CD4-positive, alpha-beta T cell treated with Interleukin-21 for 1 hour (primary cell): Measurements from ENCODE around the gene CMTM1.
A peak's percentile ranks its signal among the peaks of the same experiment; 100 is the strongest.

Source experiments
- DNase-seq: peaks from one replicate; pipeline ENCODE4 v3.0.0-alpha.2; 2020

Gene CMTM1

GRCh38 chr16:66566051-66566901 lies at the start of gene CMTM1:
Gene CMTM1 (plus strand): TSS chr16:66566439. CDS start chr16:66566514, 75 bp downstream.
- DNase-seq, result no peak

GRCh38 chr16:66516509-66516807 lies 49.8 kb upstream of the CMTM1 start:
- no peak for DNase-seq

GRCh38 chr16:66516808-66517585 lies 49.2 kb upstream of the CMTM1 start:
- DNase-seq, result peak; percentile 87

GRCh38 chr16:66517586-66518263 lies 48.5 kb upstream of the CMTM1 start:
- DNase-seq, result no peak

- no peak for DNase-seq
These were observed 46.5 kb upstream of the CMTM1 start for GRCh38 chr16:66519482-66520373.

- DNase-seq, result no peak
These were observed 45.7 kb upstream of the CMTM1 start for GRCh38 chr16:66520406-66521170.

- no peak for DNase-seq
These were observed 45.0 kb upstream of the CMTM1 start for GRCh38 chr16:66521252-66521713.

- DNase-seq, result peak; percentile 83
These were observed 44.1 kb upstream of the CMTM1 start for GRCh38 chr16:66521951-66522771.

- DNase-seq, result no peak
These were observed 43.2 kb upstream of the CMTM1 start for GRCh38 chr16:66522816-66523590.

GRCh38 chr16:66523861-66524354 lies 42.3 kb upstream of the CMTM1 start:
- DNase-seq, result peak; percentile 64

GRCh38 chr16:66524601-66525164 lies 41.6 kb upstream of the CMTM1 start:
- peak; percentile 48 for DNase-seq

- DNase-seq, result no peak
These were observed 40.7 kb upstream of the CMTM1 start for GRCh38 chr16:66525396-66526180.

GRCh38 chr16:66528294-66528693 lies 37.9 kb upstream of the CMTM1 start:
- DNase-seq, result no peak

- no peak for DNase-seq
These were observed 36.8 kb upstream of the CMTM1 start for GRCh38 chr16:66529475-66529874.

- DNase-seq, result no peak
These were observed 31.9 kb upstream of the CMTM1 start for GRCh38 chr16:66534376-66534799.

- DNase-seq, result no peak
These were observed 29.7 kb upstream of the CMTM1 start for GRCh38 chr16:66536525-66536924.

- no peak for DNase-seq
These were observed 29.0 kb upstream of the CMTM1 start for GRCh38 chr16:66537236-66537635.

- no peak for DNase-seq
These were observed 27.3 kb upstream of the CMTM1 start for GRCh38 chr16:66538910-66539309.
